Measurements from ENCODE around the gene MSX1. TPM values are rescaled to one million over a fixed set of nuclear protein-coding genes. Genes with fewer than 3 reads are reported as not detected.

MSX1 gene
- total RNA-seq, 1 donor from 2014 or later = 0.26 TPM

- H3K27me3 ChIP-seq (ENCODE audit: control insufficient read depth, insufficient read depth, low read length) = peaks cover 17% of the 10 kb centered on the region
- H3K36me3 ChIP-seq (ENCODE audit: control insufficient read depth, insufficient read depth, low read length) = no peaks in the 10 kb centered on the region
Measured at GRCh38 chr4:4876945-4877661, 17.6 kb downstream of the MSX1 start.

GRCh38 chr4:4880492-4880891 is 21.0 kb downstream of the MSX1 start:
- Histone ChIP-seq H3K4me3 (ENCODE audit: low read depth, low read length) (no peak overlapping the region), H3K36me3 (ENCODE audit: control insufficient read depth, insufficient read depth, low read length) (no peaks in the 10 kb centered on the region), H3K27me3 (ENCODE audit: control insufficient read depth, insufficient read depth, low read length) (peaks cover 1% of the 10 kb centered on the region)
- DNase-seq (ENCODE audit: low read depth) (no peak), FAIRE-seq (no peak)
- TF ChIP-seq CTCF (IDR thresholded peaks at IDR 0.05; ENCODE audit: insufficient read depth, low read length, severe bottlenecking) = peak; percentile 32

More at GRCh38 chr4:4876945-4877661, 17.6 kb downstream of the MSX1 start:
- DNase-seq (ENCODE audit: low read depth) (no peak), FAIRE-seq (no peak)
- H3K4me3 ChIP-seq (ENCODE audit: low read depth, low read length) = no peak overlapping the region
- TF ChIP-seq CTCF (IDR thresholded peaks at IDR 0.05; ENCODE audit: insufficient read depth, low read length, severe bottlenecking) = no peak

GRCh38 chr4:4881432-4881831 is 22.0 kb downstream of the MSX1 start:
- H3K4me3 ChIP-seq (ENCODE audit: low read depth, low read length) = no peak overlapping the region
- H3K27me3 ChIP-seq (ENCODE audit: control insufficient read depth, insufficient read depth, low read length) = peaks cover 1% of the 10 kb centered on the region
- FAIRE-seq = no peak
- TF ChIP-seq CTCF (IDR thresholded peaks at IDR 0.05; ENCODE audit: insufficient read depth, low read length, severe bottlenecking) = no peak
- no peaks in the 10 kb centered on the region for H3K36me3 ChIP-seq (ENCODE audit: control insufficient read depth, insufficient read depth, low read length)
- no peak for DNase-seq (ENCODE audit: low read depth)

- no peak overlapping the region for H3K4me3 ChIP-seq (ENCODE audit: low read depth, low read length)
- no peak for FAIRE-seq
- no peak for DNase-seq (ENCODE audit: low read depth)
- no peak for TF ChIP-seq CTCF (IDR thresholded peaks at IDR 0.05; ENCODE audit: insufficient read depth, low read length, severe bottlenecking)
- H3K36me3 ChIP-seq (ENCODE audit: control insufficient read depth, insufficient read depth, low read length) = no peaks in the 10 kb centered on the region
- no peaks in the 10 kb centered on the region for H3K27me3 ChIP-seq (ENCODE audit: control insufficient read depth, insufficient read depth, low read length)
Measured at GRCh38 chr4:4884611-4885010, 25.1 kb downstream of the MSX1 start.

GRCh38 chr4:4887426-4887825 is 28.0 kb downstream of the MSX1 start:
- Histone ChIP-seq H3K36me3 (ENCODE audit: control insufficient read depth, insufficient read depth, low read length) (no peaks in the 10 kb centered on the region), H3K4me3 (ENCODE audit: low read depth, low read length) (no peak overlapping the region), H3K27me3 (ENCODE audit: control insufficient read depth, insufficient read depth, low read length) (no peaks in the 10 kb centered on the region)
- no peak for TF ChIP-seq CTCF (IDR thresholded peaks at IDR 0.05; ENCODE audit: insufficient read depth, low read length, severe bottlenecking)
- no peak for FAIRE-seq
- DNase-seq (ENCODE audit: low read depth) = no peak

GRCh38 chr4:4888695-4889094 is 29.2 kb downstream of the MSX1 start:
- DNase-seq (ENCODE audit: low read depth) = no peak
- TF ChIP-seq CTCF (IDR thresholded peaks at IDR 0.05; ENCODE audit: insufficient read depth, low read length, severe bottlenecking) = no peak
- Histone ChIP-seq H3K36me3 (ENCODE audit: control insufficient read depth, insufficient read depth, low read length) (no peaks in the 10 kb centered on the region), H3K27me3 (ENCODE audit: control insufficient read depth, insufficient read depth, low read length) (no peaks in the 10 kb centered on the region), H3K4me3 (ENCODE audit: low read depth, low read length) (no peak overlapping the region)
- FAIRE-seq = no peak
